ENCODE data around the gene TP53RK.

DNA sequence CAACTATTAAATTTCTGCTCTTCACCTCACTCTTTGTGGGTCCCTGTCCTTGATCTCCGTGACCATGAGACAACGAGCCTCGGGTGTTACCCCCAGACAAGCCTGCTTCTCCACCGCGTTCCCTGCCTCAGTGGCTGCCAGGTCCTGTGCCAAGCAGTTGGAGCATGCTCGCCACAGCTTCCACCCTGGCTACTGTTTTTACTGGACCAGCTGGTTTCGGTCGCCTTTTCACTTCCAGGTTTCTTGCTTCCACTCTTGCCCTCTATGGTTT, 5.6 kb downstream of the TP53RK start:
- TF ChIP-seq EZH2 (IDR thresholded peaks at IDR 0.05; ENCODE audit: borderline replicate concordance, insufficient read depth, low read depth, low read length, poor library complexity, severe bottlenecking), result no peak
- TF ChIP-seq, protein P1, sequence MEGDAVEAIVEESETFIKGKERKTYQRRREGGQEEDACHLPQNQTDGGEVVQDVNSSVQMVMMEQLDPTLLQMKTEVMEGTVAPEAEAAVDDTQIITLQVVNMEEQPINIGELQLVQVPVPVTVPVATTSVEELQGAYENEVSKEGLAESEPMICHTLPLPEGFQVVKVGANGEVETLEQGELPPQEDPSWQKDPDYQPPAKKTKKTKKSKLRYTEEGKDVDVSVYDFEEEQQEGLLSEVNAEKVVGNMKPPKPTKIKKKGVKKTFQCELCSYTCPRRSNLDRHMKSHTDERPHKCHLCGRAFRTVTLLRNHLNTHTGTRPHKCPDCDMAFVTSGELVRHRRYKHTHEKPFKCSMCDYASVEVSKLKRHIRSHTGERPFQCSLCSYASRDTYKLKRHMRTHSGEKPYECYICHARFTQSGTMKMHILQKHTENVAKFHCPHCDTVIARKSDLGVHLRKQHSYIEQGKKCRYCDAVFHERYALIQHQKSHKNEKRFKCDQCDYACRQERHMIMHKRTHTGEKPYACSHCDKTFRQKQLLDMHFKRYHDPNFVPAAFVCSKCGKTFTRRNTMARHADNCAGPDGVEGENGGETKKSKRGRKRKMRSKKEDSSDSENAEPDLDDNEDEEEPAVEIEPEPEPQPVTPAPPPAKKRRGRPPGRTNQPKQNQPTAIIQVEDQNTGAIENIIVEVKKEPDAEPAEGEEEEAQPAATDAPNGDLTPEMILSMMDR (IDR thresholded peaks at IDR 0.05), result no peak

All from B cell (primary cell).